ENCODE data around the gene NOX5. TPM values are rescaled to one million over a fixed set of nuclear protein-coding genes. Genes with fewer than 3 reads are reported as not detected.
A peak's percentile ranks its signal among the peaks of the same experiment; 100 is the strongest.

Gene NOX5
- polyA plus RNA-seq, 1 donor: 0.16 TPM

- Histone ChIP-seq H3K27me3 (ENCODE audit: control insufficient read depth, insufficient read depth, low read length) (peaks cover 8% of the 10 kb centered on the region), H3K36me3 (ENCODE audit: control insufficient read depth, insufficient read depth, low read length) (no peaks in the 10 kb centered on the region), H3K27ac (ENCODE audit: low read length) (no peak overlapping the region), H3K4me3 (ENCODE audit: low read length) (no peak overlapping the region), H3K9me3 (ENCODE audit: control insufficient read depth, low read depth, low read length) (peaks cover 3% of the 10 kb centered on the region), H3K4me1 (ENCODE audit: control insufficient read depth, insufficient read depth, low read length) (peaks cover 10% of the 10 kb centered on the region)
- DNase-seq: no peak
- WGBS (ENCODE audit: insufficient coverage, low lambda C conversion rate): no CpG with 5 or more reads among the region's 10 CpGs
These were observed 40.8 kb downstream of the NOX5 start for GRCh38 chr15:69055251-69055650.

- H3K36me3 ChIP-seq (ENCODE audit: control insufficient read depth, insufficient read depth, low read length): no peaks in the 10 kb centered on the region
- no peak overlapping the region for H3K27ac ChIP-seq (ENCODE audit: low read length)
- H3K4me3 ChIP-seq (ENCODE audit: low read length): no peak overlapping the region
- H3K9me3 ChIP-seq (ENCODE audit: control insufficient read depth, low read depth, low read length): peaks cover 3% of the 10 kb centered on the region
- peaks cover 10% of the 10 kb centered on the region for H3K4me1 ChIP-seq (ENCODE audit: control insufficient read depth, insufficient read depth, low read length)
- H3K27me3 ChIP-seq (ENCODE audit: control insufficient read depth, insufficient read depth, low read length): peaks cover 8% of the 10 kb centered on the region
- no CpG with 5 or more reads among the region's 3 CpGs for WGBS (ENCODE audit: insufficient coverage, low lambda C conversion rate)
- peak; percentile 43 to 53 for DNase-seq
These were observed 41.9 kb downstream of the NOX5 start for GRCh38 chr15:69056365-69056764.

- WGBS (ENCODE audit: insufficient coverage, low lambda C conversion rate): no CpG with 5 or more reads among the region's 18 CpGs
- Histone ChIP-seq H3K9me3 (ENCODE audit: control insufficient read depth, low read depth, low read length) (peaks cover 3% of the 10 kb centered on the region), H3K36me3 (ENCODE audit: control insufficient read depth, insufficient read depth, low read length) (no peaks in the 10 kb centered on the region), H3K4me1 (ENCODE audit: control insufficient read depth, insufficient read depth, low read length) (peaks cover 10% of the 10 kb centered on the region), H3K27ac (ENCODE audit: low read length) (no peak overlapping the region), H3K4me3 (ENCODE audit: low read length) (no peak overlapping the region), H3K27me3 (ENCODE audit: control insufficient read depth, insufficient read depth, low read length) (peaks cover 8% of the 10 kb centered on the region)
- peak; percentile 80 to 88 for DNase-seq
These were observed 44.5 kb downstream of the NOX5 start for GRCh38 chr15:69058830-69059556.

- no CpG with 5 or more reads among the region's 9 CpGs for WGBS (ENCODE audit: insufficient coverage, low lambda C conversion rate)
- H3K9me3 ChIP-seq (ENCODE audit: control insufficient read depth, low read depth, low read length): peaks cover 3% of the 10 kb centered on the region
- no peak overlapping the region for H3K4me3 ChIP-seq (ENCODE audit: low read length)
- peaks cover 10% of the 10 kb centered on the region for H3K4me1 ChIP-seq (ENCODE audit: control insufficient read depth, insufficient read depth, low read length)
- H3K27me3 ChIP-seq (ENCODE audit: control insufficient read depth, insufficient read depth, low read length): peaks cover 8% of the 10 kb centered on the region
- no peaks in the 10 kb centered on the region for H3K36me3 ChIP-seq (ENCODE audit: control insufficient read depth, insufficient read depth, low read length)
- DNase-seq: peak in 1 of 2 donors; percentile 43
- H3K27ac ChIP-seq (ENCODE audit: low read length): no peak overlapping the region
These were observed 45.1 kb downstream of the NOX5 start for GRCh38 chr15:69059557-69059943.

GRCh38 chr15:69060041-69060481 is 45.6 kb downstream of the NOX5 start:
- no CpG with 5 or more reads among the region's 6 CpGs for WGBS (ENCODE audit: insufficient coverage, low lambda C conversion rate)
- peak in 1 of 2 donors; percentile 47 for DNase-seq
- H3K36me3 ChIP-seq (ENCODE audit: control insufficient read depth, insufficient read depth, low read length): no peaks in the 10 kb centered on the region
- peaks cover 8% of the 10 kb centered on the region for H3K27me3 ChIP-seq (ENCODE audit: control insufficient read depth, insufficient read depth, low read length)
- no peak overlapping the region for H3K27ac ChIP-seq (ENCODE audit: low read length)
- no peak overlapping the region for H3K4me3 ChIP-seq (ENCODE audit: low read length)
- H3K9me3 ChIP-seq (ENCODE audit: control insufficient read depth, low read depth, low read length): peaks cover 3% of the 10 kb centered on the region
- peaks cover 10% of the 10 kb centered on the region for H3K4me1 ChIP-seq (ENCODE audit: control insufficient read depth, insufficient read depth, low read length)

GRCh38 chr15:69060744-69061143 is 46.2 kb downstream of the NOX5 start:
- H3K4me1 ChIP-seq (ENCODE audit: control insufficient read depth, insufficient read depth, low read length): peaks cover 10% of the 10 kb centered on the region
- no peak overlapping the region for H3K4me3 ChIP-seq (ENCODE audit: low read length)
- peaks cover 8% of the 10 kb centered on the region for H3K27me3 ChIP-seq (ENCODE audit: control insufficient read depth, insufficient read depth, low read length)
- peak in 1 of 2 donors; percentile 15 for DNase-seq
- WGBS (ENCODE audit: insufficient coverage, low lambda C conversion rate): no CpG with 5 or more reads among the region's 4 CpGs
- H3K27ac ChIP-seq (ENCODE audit: low read length): no peak overlapping the region
- H3K36me3 ChIP-seq (ENCODE audit: control insufficient read depth, insufficient read depth, low read length): no peaks in the 10 kb centered on the region
- no peaks in the 10 kb centered on the region for H3K9me3 ChIP-seq (ENCODE audit: control insufficient read depth, low read depth, low read length)

GRCh38 chr15:69061414-69061842 is 46.9 kb downstream of the NOX5 start:
- Histone ChIP-seq H3K4me3 (ENCODE audit: low read length) (no peak overlapping the region), H3K36me3 (ENCODE audit: control insufficient read depth, insufficient read depth, low read length) (no peaks in the 10 kb centered on the region), H3K9me3 (ENCODE audit: control insufficient read depth, low read depth, low read length) (no peaks in the 10 kb centered on the region), H3K27ac (ENCODE audit: low read length) (no peak overlapping the region), H3K27me3 (ENCODE audit: control insufficient read depth, insufficient read depth, low read length) (peaks cover 8% of the 10 kb centered on the region), H3K4me1 (ENCODE audit: control insufficient read depth, insufficient read depth, low read length) (peaks cover 10% of the 10 kb centered on the region)
- DNase-seq: no peak

GRCh38 chr15:69064649-69065048 is 50.2 kb downstream of the NOX5 start:
- WGBS (ENCODE audit: insufficient coverage, low lambda C conversion rate): no CpG with 5 or more reads among the region's 3 CpGs
- H3K4me1 ChIP-seq (ENCODE audit: control insufficient read depth, insufficient read depth, low read length): peaks cover 5% of the 10 kb centered on the region
- no peak overlapping the region for H3K4me3 ChIP-seq (ENCODE audit: low read length)
- H3K9me3 ChIP-seq (ENCODE audit: control insufficient read depth, low read depth, low read length): peaks cover 8% of the 10 kb centered on the region
- no peak overlapping the region for H3K27ac ChIP-seq (ENCODE audit: low read length)
- no peaks in the 10 kb centered on the region for H3K36me3 ChIP-seq (ENCODE audit: control insufficient read depth, insufficient read depth, low read length)
- H3K27me3 ChIP-seq (ENCODE audit: control insufficient read depth, insufficient read depth, low read length): no peaks in the 10 kb centered on the region
- no peak for DNase-seq

GRCh38 chr15:69066007-69066995 is 51.8 kb downstream of the NOX5 start:
- Histone ChIP-seq H3K27me3 (ENCODE audit: control insufficient read depth, insufficient read depth, low read length) (no peaks in the 10 kb centered on the region), H3K27ac (ENCODE audit: low read length) (no peak overlapping the region), H3K4me1 (ENCODE audit: control insufficient read depth, insufficient read depth, low read length) (no peaks in the 10 kb centered on the region), H3K36me3 (ENCODE audit: control insufficient read depth, insufficient read depth, low read length) (no peaks in the 10 kb centered on the region), H3K9me3 (ENCODE audit: control insufficient read depth, low read depth, low read length) (peaks cover 8% of the 10 kb centered on the region), H3K4me3 (ENCODE audit: low read length) (no peak overlapping the region)
- WGBS (ENCODE audit: insufficient coverage, low lambda C conversion rate): 90% methylated on average over 4 of the region's 9 CpGs
- no peak for DNase-seq

GRCh38 chr15:69067296-69067695 is 52.8 kb downstream of the NOX5 start:
- no peak for DNase-seq
- no peaks in the 10 kb centered on the region for H3K36me3 ChIP-seq (ENCODE audit: control insufficient read depth, insufficient read depth, low read length)
- no peaks in the 10 kb centered on the region for H3K4me1 ChIP-seq (ENCODE audit: control insufficient read depth, insufficient read depth, low read length)
- H3K27me3 ChIP-seq (ENCODE audit: control insufficient read depth, insufficient read depth, low read length): no peaks in the 10 kb centered on the region
- H3K27ac ChIP-seq (ENCODE audit: low read length): no peak overlapping the region
- H3K9me3 ChIP-seq (ENCODE audit: control insufficient read depth, low read depth, low read length): peaks cover 8% of the 10 kb centered on the region
- H3K4me3 ChIP-seq (ENCODE audit: low read length): no peak overlapping the region
- no CpG with 5 or more reads among the region's 1 CpG for WGBS (ENCODE audit: insufficient coverage, low lambda C conversion rate)
